ENCODE measurements around the gene RASSF5. TPM values are rescaled to one million over a fixed set of nuclear protein-coding genes. Genes with fewer than 3 reads are reported as not detected.
A peak's percentile ranks its signal among the peaks of the same experiment; 100 is the strongest.

RASSF5 gene
- total and polyA plus RNA-seq, 2 experiments from 2014 or later: 0.48 to 4.4 TPM

- Histone ChIP-seq H3K27ac (ENCODE audit: low read depth) (no peak overlapping the region), H2AFZ (no peak overlapping the region), H3K4me3 (0 out of 2 replicates have a peak overlapping the region, but pooled peaks have one; percentile 17), H3K79me2 (replicated peaks; ENCODE audit: insufficient read depth) (no peaks in the 10 kb centered on the region), H3K27me3 (ENCODE audit: insufficient read depth) (no peaks in the 10 kb centered on the region), H4K20me1 (replicated peaks; ENCODE audit: insufficient read depth) (no peaks in the 10 kb centered on the region), H3K9me2 (ENCODE audit: insufficient read depth) (no peaks in the 10 kb centered on the region), H3F3A (replicated peaks; ENCODE audit: low read depth) (no peaks in the 10 kb centered on the region), H3K36me3 (ENCODE audit: insufficient read depth) (no peaks in the 10 kb centered on the region), H3K4me1 (ENCODE audit: insufficient read depth) (peaks cover 40% of the 10 kb centered on the region), H3K4me2 (peak overlapping the region; percentile 92)
- TF ChIP-seq CREB1 (CRISPR knock-in tag; IDR thresholded peaks at IDR 0.05; ENCODE audit: low read depth) (no peak), STAT1 (IDR thresholded peaks at IDR 0.05; ENCODE audit: unreplicated experiment) (no peak), POLR2AphosphoS5 (IDR thresholded peaks at IDR 0.05; ENCODE audit: low read depth) (no peak), NANOG (IDR thresholded peaks at IDR 0.05; ENCODE audit: borderline replicate concordance) (no peak), ZNF114 (CRISPR knock-in tag; IDR thresholded peaks at IDR 0.05) (no peak), ZNF462 (CRISPR knock-in tag; IDR thresholded peaks at IDR 0.05) (no peak), ETS1 (IDR thresholded peaks at IDR 0.05) (no peak), ZNF331 (CRISPR knock-in tag; IDR thresholded peaks at IDR 0.05; ENCODE audit: low read depth) (no peak), EZH2 (IDR thresholded peaks at IDR 0.05; ENCODE audit: low read depth, unreplicated experiment) (no peak), JUNB (IDR thresholded peaks at IDR 0.05; ENCODE audit: unreplicated experiment) (no peak), CTCF (conservative IDR thresholded peaks at IDR 0.05; ENCODE audit: low read depth in 2 of 2) (no peak)
- H3K4me1 Mint-ChIP-seq: peaks cover 51% of the 10 kb centered on the region
- H3K9me3 Mint-ChIP-seq: no peaks in the 10 kb centered on the region; the same call in 2 of the 3 replicates
- H3K4me3 Mint-ChIP-seq: peak overlapping the region; percentile 45
- peaks cover 31% of the 10 kb centered on the region for H3K36me3 Mint-ChIP-seq (ENCODE audit: low read depth)
- peak overlapping the region; percentile 11 for H3K27ac Mint-ChIP-seq
- DNase-seq (ENCODE audit: low spot score) (peak; percentile 51), ATAC-seq (peak; percentile 13)
- H3K27me3 Mint-ChIP-seq (ENCODE audit: insufficient read depth, low read depth, poor library complexity): peaks cover 16% of the 10 kb centered on the region
Measured at GRCh38 chr1:206472454-206472853, 34.9 kb upstream of the RASSF5 start.
